Left renal pelvis (tissue), 4 donors: ENCODE data around the gene BLOC1S5. TPM values are rescaled to one million over a fixed set of nuclear protein-coding genes. Genes with fewer than 3 reads are reported as not detected.
"Not testable (repeated sequence)": the region's sequence is repeated elsewhere in the genome, so short reads cannot be mapped to it uniquely, and the experiment has no call there.

Source experiments
- DNase-seq, 4 donors: peaks; one replicate each; pipeline ENCODE4 v3.0.0-alpha.2; 2013; ENCODE audit warnings: low read depth in 4 of 4, low spot score in 3 of 4
- polyA plus RNA-seq, 4 donors: library from polyadenylated mRNA; unstranded; fragments of 120-200 nt; gene quantifications; one replicate each; pipeline ENCODE4 v1.2.1, GENCODE V29; 2013; ENCODE audit not compliant: insufficient read length in 4 of 4

Gene BLOC1S5
- polyA plus RNA-seq, 4 donors: 14.5 to 37.1 (median 34.1) TPM

GRCh38 chr6:8054276-8054675 is 9.9 kb downstream of the BLOC1S5 start:
- DNase-seq: no peak

- no peak for DNase-seq
Observed at GRCh38 chr6:8047541-8048292, 16.5 kb downstream of the BLOC1S5 start.

- not testable (repeated sequence) for DNase-seq
Observed at GRCh38 chr6:8045769-8046168, 18.4 kb downstream of the BLOC1S5 start.

GRCh38 chr6:8043221-8043620 is 21.0 kb downstream of the BLOC1S5 start:
- no peak for DNase-seq

- no peak for DNase-seq
Observed at GRCh38 chr6:8041913-8042583, 22.1 kb downstream of the BLOC1S5 start.

- DNase-seq: not testable (repeated sequence)
Observed at GRCh38 chr6:8034107-8034506, 30.1 kb downstream of the BLOC1S5 start.

GRCh38 chr6:8030920-8031319 is 33.3 kb downstream of the BLOC1S5 start:
- no peak for DNase-seq

- no peak for DNase-seq
Observed at GRCh38 chr6:8029243-8029870, 34.8 kb downstream of the BLOC1S5 start.

- DNase-seq: no peak
Observed at GRCh38 chr6:8027965-8028651, 36.1 kb downstream of the BLOC1S5 start.

GRCh38 chr6:8026800-8027199 is 37.4 kb downstream of the BLOC1S5 start:
- no peak for DNase-seq

- DNase-seq: no peak
Observed at GRCh38 chr6:8025191-8025590, 39.0 kb downstream of the BLOC1S5 start.

- DNase-seq: no peak
Observed at GRCh38 chr6:8023638-8024037, 40.6 kb downstream of the BLOC1S5 start.

GRCh38 chr6:8020083-8020482 is 44.1 kb downstream of the BLOC1S5 start:
- no peak for DNase-seq

GRCh38 chr6:8017705-8018104 is 46.5 kb downstream of the BLOC1S5 start:
- DNase-seq: no peak

- DNase-seq: no peak
Observed at GRCh38 chr6:8017276-8017701, 46.9 kb downstream of the BLOC1S5 start.

- no peak for DNase-seq
Observed at GRCh38 chr6:8014947-8015346, 49.2 kb downstream of the BLOC1S5 start.

GRCh38 chr6:8013763-8014162 is 50.4 kb downstream of the BLOC1S5 start:
- no peak for DNase-seq

GRCh38 chr6:8006208-8006607 is 58.0 kb downstream of the BLOC1S5 start:
- no peak for DNase-seq

GRCh38 chr6:8005136-8005535 is 59.1 kb downstream of the BLOC1S5 start:
- no peak for DNase-seq

GRCh38 chr6:8000636-8001035 is 63.6 kb downstream of the BLOC1S5 start:
- DNase-seq: no peak

- DNase-seq: no peak
Observed at GRCh38 chr6:8000188-8000596, 64.0 kb downstream of the BLOC1S5 start.
